GM12891 (cell line): ENCODE results near the gene SLC22A12.

Source experiments
- PAX5 ChIP-seq: IDR thresholded peaks from 2 replicates; pipeline ENCODE4 v1.6.1; 2011; ENCODE audit warnings: low read length, moderate library complexity, mild to moderate bottlenecking; ENCODE audit not compliant: insufficient read depth, severe bottlenecking
- POLR2A ChIP-seq: IDR thresholded peaks from 2 replicates; pipeline ENCODE4 v1.6.1; 2011; ENCODE audit warnings: low read depth, low read length, control low read depth
- POLR2AphosphoS5 ChIP-seq: IDR thresholded peaks from 2 replicates; pipeline ENCODE4 v1.6.1; 2011; ENCODE audit warnings: low read depth, low read length, control low read depth
- POU2F2 ChIP-seq: IDR thresholded peaks from 2 replicates; pipeline ENCODE4 v1.6.1; 2011; ENCODE audit warnings: low read depth, mild to moderate bottlenecking, control low read depth, low read length, moderate library complexity
- SPI1 ChIP-seq: IDR thresholded peaks from 2 replicates; pipeline ENCODE4 v1.6.1; 2011; ENCODE audit warnings: low read depth, low read length, control low read depth
- TAF1 ChIP-seq: IDR thresholded peaks from 2 replicates; pipeline ENCODE4 v1.6.1; 2011; ENCODE audit warnings: low read depth, low read length, control low read depth

- TF ChIP-seq TAF1 = no peak
- TF ChIP-seq POLR2AphosphoS5 = no peak
- TF ChIP-seq POLR2A = no peak
- TF ChIP-seq PAX5 = no peak
- no peak for TF ChIP-seq POU2F2
- TF ChIP-seq SPI1 = no peak
These were observed 25.8 kb downstream of the SLC22A12 start for GRCh38 chr11:64616817-64617216.
